GM21390 (cell line): ENCODE measurements around the gene AVL9.
"Not testable (repeated sequence)": the region's sequence is repeated elsewhere in the genome, so short reads cannot be mapped to it uniquely, and the experiment has no call there.

Experiments
- ATAC-seq: cut with Tn5 transposase; IDR thresholded peaks from one replicate; pipeline ENCODE4 v1.9.1; 2021; ENCODE audit not compliant: unreplicated experiment

AVL9 gene

DNA sequence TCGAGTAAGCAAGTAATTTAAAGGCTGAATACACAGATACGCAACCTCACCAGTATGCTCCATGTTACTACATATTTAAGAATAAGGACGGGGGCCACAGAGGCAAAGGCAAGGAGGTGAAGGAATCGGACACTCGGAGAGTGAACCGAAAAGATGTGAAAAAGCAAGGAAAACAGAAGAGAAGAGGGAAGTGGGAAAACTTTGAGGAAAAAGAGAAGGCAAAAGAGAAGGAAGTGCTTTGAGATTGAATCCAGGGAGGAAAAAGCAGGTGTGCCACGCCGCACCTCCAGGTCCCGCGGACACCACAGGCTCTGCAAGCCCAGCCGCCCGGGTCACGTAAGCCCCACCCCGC, 367 bp upstream of the AVL9 start:
- ATAC-seq: peak; percentile 9

DNA sequence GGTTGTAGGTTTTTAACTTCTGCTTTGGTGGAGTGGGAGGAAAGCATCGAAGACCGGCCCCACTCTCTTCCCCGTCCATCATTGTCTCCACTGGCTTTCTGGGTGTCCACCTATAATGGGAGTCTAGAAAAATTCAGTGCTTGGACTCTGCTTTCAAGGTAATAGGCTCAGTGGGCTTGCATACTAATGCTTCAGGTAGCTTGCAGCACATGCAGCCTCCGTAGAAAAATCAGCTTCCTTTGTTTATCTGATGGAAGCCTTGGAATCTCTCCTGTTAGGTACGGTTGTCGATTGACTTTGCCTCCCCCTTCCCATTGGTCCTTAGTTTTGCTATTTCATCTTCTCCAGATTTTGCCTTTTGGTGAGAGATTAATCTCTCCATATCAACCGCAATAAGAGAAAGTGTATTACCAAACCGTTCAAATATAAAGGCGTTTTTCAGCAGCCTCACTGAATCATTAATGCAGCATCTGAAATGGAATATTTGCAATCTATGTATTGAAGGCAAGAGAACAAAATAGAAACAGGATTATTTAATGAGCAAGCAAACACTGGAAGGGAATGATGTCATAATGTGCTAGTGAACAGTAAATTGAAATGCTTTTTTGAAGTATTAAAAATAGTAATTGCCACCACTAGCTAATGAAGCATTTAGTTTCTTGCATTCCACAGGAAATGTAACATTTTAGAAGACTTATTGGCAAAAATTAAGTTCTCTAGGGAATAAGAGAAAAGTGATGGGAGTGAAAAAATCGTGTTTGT, 944 bp downstream of the AVL9 start:
- ATAC-seq: no peak

DNA sequence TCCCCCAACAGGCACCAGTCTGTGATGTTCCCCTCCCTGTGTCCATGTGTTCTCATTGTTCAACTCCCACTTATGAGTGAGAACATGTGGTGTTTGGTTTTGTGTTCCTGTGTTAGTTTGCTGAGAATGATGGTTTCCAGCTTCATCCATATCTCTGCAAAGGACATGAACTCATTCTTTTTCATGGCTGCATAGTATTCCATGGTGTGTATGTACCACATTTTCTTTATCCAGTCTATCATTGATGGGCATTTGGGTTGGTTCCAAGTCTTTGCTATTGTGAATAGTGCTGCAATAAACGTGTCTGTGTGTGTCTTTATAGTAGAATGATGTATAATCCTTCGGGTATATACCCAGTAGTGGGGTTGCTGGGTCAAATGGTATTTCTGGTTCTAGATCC, 4.5 kb downstream of the AVL9 start:
- ATAC-seq: not testable (repeated sequence)

DNA sequence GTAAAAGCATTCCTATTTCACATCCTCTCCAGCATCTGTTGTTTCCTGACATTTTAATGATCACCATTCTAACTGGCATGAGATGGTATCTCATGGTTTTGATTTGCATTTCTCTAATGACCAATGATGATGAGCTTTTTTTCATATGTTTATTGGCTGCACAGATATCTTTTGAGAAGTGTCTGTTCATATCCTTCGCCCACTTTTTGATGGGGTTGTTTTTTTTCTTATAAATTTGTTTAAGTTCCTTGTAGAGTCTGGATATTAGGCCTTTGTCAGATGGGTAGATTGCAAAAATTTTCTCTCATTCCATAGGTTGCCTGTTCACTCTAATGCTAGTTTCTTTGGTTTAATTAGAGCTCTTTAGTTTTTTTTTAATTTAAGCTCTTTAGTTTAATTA, 4.9 kb downstream of the AVL9 start:
- not testable (repeated sequence) for ATAC-seq

DNA sequence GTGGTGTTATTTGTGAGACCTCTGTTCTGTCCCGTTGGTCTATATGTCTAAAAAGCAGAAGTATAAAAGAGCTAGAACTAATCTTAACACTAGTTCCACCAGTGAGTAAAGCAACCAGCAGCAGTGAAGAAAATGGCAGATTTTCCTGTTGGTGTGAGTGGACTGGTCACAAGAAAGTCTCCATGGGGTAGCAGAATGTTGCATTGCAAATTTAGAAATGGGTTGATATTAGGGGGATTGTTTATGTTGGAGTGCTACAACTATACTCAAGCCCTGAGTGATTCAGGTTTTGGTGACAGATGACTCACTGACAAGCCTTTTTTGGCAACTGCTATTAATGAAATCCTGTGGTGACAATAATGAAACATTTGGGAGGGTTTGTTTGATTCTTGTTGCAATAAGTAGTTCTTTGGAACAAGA, 5.6 kb downstream of the AVL9 start:
- peak; percentile 85 for ATAC-seq

DNA sequence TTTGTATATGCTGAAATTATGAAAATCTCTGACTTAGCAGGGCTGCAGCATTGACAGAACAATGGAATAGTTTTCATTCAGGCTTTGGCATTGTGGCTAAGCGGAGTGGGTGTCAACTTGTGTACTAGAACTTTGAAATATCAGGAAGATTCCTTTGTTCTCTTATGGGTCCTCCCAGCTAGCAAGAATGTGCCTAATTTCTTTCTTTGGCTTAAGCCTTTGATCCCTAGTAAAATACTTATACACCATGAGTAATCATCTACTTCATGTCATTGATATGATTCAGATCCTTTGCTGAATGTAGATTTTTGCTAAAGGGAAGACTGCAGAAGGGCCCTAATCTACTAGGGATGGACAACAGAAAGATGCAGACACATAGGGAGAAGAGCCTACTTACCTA, 6.2 kb downstream of the AVL9 start:
- ATAC-seq: no peak

DNA sequence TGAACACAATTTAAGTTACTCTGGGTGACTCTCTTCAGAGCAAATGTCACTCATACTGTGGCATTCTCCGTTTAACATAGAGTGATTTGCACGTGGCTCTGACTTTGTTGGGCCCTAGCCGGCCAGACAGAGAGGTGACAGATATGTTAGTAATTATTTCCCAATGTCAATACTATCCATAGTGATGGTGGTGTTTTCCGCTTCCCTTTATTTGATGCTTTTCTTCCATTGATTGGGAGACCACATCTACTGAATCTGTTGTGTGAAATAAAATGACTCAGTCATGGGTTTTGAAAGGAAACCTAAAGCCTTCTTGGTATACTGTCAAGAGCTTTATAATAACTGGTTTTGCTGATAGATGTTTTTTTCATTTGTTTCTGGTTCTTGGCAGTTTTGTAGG, 7.4 kb downstream of the AVL9 start:
- no peak for ATAC-seq

DNA sequence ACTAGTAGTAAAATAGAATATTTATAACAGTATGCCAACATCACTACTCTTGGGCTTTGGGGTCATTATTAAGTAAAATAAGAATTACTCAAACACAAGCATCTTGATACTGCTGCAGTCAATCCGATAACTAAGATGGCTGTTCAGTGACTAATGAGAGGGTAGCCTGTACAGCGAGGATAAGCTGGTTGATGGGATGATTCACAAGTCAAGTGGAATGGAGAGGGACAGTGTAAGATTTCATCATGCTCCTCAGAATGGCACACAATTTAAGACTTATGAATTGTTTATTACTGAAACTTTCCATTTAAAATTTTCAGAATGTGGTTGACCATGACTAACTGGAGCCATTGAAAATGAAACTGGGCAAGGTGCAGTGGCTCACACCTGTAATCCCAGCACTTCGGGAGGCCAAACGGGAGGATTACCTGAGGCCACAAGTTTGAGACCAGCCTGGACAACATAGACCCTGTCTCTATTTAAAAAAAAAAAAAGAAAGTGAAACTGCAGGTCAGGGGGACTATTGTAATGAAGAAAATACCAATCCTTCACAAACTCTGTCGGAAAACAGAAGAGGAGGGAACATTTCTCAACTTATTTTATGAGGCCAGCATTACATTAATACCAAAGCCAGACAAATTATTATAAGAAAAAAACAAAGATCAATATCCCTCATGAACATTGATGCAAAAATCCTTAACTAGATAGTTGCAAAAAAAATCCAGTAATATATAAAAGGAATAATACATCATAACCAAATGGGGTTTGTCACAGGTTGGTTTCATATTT, 11.2 kb downstream of the AVL9 start:
- ATAC-seq: no peak

DNA sequence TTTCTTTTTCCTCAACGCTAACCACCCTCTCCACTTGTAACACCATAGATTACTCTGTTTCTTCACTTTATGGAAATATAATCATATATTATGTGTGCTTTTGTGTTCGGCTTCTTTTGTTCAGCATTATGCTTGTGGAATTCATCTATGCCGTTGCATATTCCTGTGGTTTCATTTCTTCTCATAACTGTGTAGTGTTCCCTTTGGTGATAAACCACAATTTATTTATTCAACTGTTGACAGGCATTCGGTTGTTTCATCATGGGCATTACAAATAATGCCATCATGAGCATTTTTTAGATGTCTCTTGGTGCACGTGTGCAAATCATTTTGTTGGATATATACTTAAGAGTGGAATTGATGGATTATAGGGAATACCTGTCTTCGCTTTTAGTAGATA, 12.1 kb downstream of the AVL9 start:
- no peak for ATAC-seq

DNA sequence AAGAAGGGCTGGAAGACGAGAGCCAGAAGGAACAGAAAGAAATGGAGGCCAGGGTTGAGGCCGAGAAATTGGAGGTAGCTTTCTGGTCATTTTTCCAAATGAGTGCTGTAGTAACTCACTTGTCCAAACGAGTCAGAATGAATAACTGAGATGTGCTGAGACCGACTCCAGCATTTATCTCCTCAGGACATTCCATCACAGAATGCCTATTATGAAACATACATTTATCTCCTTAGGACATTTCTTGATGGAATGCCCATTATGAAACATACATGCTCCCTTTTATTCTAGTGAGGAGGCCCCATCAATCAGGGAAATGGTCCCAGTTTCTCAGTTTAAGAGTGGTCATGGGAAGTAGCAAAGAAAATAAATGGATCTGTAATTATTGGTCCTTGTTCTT, 16.5 kb downstream of the AVL9 start:
- ATAC-seq: no peak

DNA sequence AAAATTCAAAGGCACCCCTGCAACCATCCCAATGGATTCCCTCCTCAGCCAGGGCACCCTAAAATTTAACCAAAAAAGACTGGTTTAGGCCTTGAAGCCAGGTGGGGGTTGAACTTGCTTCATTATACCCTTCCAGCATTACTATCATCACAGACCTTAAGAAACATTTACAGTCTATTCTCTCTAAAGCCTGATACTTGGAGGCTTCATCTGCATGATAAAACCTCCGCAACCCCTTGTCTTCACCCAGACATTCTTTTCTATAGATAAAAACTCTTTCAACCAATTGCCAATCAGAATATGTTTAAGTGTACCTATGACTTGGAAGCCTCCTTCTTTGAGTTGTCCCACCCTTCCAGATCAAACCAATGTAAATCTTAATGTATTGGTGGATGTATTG, 17.9 kb downstream of the AVL9 start:
- no peak for ATAC-seq

DNA sequence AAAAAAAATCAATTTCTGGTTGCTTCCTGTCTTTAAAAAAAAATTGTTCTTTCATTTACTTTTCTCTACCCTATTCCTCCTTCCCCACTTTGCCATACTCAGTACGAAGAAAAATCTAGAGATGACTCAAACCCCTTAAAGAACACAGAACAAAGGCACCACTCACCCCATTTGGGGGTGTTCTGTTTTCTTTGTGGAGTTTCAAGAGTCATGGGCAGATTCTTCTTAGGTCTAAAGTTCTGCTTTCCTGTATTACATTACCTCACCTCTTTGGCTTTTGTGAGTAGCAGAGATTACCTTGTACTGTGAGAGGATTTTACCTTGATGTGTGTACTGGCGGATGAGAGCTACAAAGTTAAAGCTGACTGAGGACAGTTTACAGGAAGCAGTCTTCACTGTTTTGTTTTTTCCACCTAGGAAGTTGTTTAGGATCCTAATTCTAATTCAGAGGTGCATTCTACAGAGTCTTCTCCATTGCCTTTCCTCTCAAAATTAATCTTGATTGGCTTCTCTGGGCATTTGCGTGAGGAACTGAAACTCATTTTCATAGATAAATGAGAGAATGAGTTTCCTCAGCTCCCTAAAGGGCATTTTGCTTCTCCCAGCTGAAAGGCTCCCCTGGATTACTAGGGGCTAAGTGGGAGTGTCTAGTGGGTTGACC, 20.7 kb downstream of the AVL9 start:
- peak; percentile 85 for ATAC-seq

DNA sequence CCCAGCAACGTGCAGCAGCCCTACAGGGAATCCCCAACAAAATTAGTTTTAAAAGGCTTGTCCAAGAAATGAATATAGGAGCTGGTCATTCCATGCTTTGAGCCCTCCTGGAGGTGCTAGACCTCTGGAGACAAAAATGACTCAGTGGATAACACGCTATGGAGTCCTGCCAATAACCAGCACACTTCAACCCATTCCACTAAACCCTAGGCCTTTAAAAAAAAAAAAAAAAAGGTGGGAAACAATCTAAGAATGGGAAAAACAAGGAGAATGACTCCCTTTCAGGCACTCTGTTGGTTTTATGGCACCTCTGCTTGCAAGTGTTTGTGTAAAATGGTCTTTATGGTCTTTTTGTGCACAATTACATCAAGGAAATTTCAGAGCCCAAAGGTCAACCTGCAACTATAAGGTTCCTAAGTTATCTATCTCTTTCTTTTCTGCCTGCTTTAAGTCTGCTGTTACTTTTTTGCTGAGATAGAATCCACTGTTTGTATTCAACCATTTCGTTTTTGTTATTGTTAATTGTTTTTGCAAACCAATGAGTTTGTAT, 21.3 kb downstream of the AVL9 start:
- ATAC-seq: no peak

DNA sequence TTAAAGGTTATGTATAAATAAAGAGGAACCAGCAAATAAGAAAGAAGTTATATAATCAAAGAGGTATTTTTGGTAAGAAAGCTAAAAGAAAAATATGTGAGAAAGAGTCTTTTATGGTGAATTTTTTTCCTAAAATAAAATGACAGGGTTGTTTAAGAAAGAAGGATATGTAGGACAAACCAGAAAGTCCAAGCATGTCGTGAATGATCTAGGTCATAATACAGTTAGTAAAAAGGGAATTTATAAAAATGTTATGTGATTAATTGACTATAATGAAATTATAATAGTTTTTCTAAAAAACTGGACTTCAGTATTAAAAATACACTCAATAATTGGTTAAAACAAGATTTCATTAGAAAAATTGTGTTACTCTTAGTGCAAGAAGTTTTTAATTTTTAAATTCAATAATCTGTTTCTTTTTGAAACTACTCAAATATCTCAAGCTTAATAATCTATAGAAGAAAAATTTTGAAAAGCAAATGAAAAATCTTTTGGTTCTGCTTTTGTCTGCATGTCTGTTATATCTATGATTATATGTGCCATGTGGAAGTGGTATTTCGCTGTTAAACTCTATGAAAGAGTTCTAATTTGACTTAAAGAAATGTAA, 23.3 kb downstream of the AVL9 start:
- no peak for ATAC-seq

DNA sequence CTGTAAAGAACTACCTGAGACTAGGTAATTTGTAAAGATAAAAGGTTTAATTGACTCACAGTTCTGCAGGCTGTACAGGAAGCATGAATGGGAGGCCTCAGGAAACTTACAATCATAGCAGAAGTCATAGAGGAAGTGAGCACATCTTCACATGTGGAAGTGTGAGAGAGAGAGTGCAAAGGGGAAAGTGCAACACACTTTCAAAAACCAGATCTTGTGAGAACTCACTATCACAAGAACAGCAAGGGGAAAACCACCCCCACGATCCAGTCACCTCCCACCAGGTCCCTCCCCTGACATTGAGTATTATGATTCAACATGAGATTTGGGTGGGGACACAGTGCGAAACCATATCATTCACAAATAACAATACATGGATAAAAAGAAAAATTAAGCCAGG, 24.5 kb downstream of the AVL9 start:
- ATAC-seq: no peak

DNA sequence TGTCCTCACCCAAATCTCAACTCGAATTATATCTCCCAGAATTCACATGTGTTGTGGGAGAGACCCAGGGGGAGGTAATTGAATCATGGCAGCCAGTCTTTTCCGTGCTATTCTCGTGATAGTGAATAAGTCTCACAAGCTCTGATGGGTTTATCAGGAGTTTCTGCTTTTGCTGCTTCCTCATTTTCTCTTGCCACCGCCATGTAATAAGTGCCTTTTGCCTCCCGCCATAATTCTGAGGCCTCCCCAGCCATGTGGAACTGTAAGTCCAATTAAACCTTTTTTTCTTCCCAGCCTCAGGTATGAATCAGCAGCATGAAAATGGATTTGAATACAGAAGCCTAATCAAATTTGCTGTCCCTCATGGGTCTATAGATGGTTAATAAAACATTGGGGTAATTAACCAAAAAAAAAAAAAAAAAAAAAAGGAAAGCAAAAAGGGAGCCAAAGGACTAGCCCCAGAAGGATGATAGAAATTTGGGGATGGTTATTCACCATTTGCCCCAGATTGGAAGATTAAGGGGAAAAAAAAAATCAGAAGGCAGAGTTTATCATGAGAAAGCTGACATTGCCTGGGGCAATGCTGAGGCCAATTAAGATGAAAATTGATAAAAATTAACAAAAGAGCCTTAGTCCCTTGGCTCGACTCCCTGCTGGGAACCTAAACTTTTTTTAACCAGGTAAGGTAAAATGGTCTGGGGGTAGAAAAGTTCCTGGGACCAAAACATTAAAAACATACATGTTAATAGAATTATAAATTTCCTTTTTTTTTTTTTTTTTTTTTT, 27.6 kb downstream of the AVL9 start:
- ATAC-seq: no peak

DNA sequence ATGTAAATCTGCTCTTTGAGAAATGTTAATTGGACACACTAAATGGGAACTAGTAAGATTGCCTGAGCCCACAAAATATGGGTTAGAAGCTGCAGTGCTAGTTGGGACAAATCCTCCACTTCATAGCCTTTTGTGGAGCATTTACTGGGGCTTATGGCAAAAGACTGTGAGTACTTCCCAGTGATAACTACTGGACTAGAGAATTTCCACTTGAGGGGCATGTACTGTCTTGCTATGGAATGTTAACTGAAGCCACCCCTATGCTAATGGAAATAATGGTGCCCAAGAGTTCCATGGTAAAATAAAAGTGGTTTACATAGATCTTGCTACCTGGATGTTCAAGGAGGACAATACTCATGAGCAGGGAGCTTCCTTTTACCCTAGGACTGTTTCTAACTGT, 29.3 kb downstream of the AVL9 start:
- ATAC-seq: no peak

DNA sequence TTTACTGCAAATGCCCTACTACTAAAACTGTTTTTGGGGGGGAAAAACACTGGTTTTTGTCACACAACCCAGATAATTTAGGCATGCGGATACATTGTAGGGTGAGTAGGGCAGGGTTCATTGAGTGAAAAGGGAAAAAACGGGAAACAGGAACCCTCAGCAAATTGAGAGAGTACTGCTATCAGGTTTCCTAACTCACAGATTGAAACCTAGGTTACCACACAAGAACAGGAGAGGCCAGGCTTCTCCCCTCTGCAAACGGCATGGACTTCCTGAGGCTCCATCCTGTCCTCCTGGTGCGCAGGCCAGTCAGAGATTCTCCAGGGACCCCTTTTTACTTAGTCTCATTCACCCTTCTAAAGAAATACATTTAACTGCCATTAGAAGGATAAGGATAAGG, 30.6 kb downstream of the AVL9 start:
- no peak for ATAC-seq

DNA sequence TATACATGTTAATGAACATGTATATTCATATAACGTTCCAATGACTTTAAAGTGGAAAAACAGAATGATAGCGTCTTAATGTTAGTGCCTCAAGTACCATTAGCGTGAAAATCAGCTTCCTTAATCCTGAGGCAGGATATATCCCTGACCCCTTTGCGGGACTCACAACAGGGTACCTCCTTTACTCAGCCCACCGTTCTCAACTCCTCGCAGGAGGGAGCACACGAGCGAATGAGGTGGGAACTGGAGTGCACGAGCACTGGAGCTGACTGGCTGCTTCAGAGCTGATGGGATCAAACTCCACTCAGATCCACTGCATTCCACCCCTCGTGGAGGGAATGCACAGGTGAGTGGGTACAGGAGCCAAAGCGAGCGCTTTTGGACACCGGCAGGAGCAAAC, 36.1 kb downstream of the AVL9 start:
- no peak for ATAC-seq

DNA sequence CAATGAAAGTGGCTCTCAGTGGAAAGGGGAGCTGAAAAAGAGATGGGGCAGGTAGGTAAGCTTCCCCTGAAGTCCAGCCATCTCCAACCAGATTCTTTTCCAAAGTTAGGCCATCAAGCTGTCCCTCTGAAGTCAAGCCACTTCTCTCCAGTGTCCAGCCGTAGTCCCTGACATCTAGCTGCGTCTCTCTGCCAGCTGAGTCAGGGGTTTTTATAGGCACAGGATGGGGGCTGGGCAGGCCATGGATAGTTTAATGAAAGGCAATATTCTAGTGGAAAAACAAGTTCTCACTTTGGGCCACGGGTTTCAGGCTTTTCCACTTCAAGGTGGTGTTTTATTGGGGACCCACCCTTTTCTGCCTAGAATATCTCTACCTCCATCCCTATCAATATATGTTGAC, 36.8 kb downstream of the AVL9 start:
- no peak for ATAC-seq

DNA sequence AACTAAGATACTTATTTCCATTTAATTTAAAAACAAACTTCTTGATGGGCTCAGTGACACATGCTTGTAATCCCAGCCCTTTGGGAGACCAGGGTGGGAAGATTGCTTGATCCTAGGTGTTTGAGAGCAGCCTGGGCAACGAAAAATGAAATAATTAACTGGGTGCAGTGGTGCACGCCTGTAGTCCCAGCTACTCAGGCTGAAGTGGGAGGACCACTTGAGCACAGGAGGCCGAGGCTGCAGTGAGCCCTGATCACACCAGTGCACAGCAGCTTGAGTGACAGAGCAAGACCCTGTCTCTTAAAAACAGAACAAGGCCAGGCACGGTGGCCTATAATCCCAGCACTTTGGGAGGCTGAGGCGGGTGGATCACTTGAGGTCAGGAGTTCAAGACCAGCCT, 37.4 kb downstream of the AVL9 start:
- ATAC-seq: no peak
